ENCODE data around the gene FGF19.

FGF19 gene

DNA sequence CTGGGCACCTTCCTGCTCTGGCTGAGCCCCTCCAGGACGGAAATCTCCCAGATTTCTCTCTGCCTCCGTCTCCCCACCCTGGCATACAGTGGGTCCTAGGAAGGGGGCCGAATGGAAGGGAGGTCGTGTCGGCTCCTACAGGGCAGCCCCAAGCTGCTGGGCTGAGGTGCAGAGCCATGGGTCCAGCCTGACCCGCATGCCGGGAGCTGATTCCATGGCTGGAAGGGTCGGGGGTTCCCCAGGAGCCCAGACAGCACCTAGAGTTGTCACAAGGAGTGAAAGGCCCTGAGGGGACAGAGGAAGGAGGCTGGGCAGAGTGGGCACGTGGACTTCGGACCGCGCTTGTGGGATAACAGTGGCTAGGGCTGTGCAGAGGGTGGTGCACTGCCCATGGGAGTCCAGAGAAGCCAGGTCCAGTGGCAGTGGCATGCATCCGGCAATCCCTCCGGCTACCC is 46.3 kb downstream of the FGF19 start:
- no peak for DNase-seq (ENCODE audit: low read depth in 1 of 2, low spot score in 1 of 2)
- no peaks in the 10 kb centered on the region for H3K27me3 ChIP-seq (ENCODE audit: insufficient read depth, poor library complexity, severe bottlenecking)
- H3K27ac ChIP-seq (replicated peaks): no peak overlapping the region
- no peak overlapping the region for H3K4me3 ChIP-seq (replicated peaks; ENCODE audit: insufficient read depth, low read length)
- TF ChIP-seq SPI1 (IDR thresholded peaks at IDR 0.05; ENCODE audit: borderline replicate concordance, low read depth): no peak

DNA sequence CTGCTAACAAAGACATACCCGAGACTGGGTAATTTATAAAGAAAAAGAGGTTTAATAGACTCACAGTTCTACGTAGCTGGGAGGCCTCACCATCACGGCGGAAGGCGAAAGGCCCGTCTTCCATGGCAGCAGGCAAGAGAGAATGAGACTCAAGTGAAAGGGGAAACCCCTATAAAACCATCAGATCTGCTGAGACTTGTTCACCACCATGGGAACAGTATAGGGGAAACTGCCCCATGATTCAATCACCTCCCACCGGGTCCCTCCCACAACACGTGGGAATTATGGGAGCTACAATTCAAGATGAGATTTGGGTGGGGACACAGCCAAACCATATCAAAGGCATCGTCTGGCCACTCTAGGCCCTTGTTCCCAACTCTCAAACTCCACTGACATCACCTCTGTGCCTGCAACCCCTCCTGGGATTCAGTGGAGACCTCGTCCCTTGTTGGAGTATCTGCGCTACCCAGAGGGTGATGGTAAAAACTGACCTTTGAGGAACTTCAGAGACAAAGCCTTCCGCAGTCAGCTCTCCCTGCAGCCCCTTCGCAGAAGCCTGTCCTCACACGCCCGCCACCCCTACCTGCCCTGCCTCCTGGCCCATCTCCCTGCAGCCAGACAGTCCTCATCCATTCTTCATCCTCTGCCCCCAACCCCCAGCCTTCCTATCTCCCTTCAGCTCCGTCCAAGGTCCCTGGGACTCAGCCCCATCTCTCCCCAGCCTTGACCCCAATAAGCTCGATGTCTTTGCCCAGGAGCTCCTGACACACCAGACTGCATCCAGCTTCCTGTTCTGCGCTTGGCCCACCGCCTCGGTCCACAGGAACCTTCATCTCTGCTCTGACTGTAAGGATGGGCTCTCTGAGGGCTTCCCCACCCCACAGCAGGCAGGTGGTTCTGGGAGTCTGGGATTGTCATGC is 47.0 kb downstream of the FGF19 start:
- Histone ChIP-seq H3K27ac (replicated peaks) (no peak overlapping the region), H3K27me3 (ENCODE audit: insufficient read depth, poor library complexity, severe bottlenecking) (no peaks in the 10 kb centered on the region), H3K4me3 (replicated peaks; ENCODE audit: insufficient read depth, low read length) (no peak overlapping the region)
- TF ChIP-seq POLR2AphosphoS5 (IDR thresholded peaks at IDR 0.05; ENCODE audit: low read depth) (no peak), CTCF (IDR thresholded peaks at IDR 0.05; ENCODE audit: insufficient read depth, low read length) (no peak)
- no peak for DNase-seq (ENCODE audit: low read depth in 1 of 2, low spot score in 1 of 2)

DNA sequence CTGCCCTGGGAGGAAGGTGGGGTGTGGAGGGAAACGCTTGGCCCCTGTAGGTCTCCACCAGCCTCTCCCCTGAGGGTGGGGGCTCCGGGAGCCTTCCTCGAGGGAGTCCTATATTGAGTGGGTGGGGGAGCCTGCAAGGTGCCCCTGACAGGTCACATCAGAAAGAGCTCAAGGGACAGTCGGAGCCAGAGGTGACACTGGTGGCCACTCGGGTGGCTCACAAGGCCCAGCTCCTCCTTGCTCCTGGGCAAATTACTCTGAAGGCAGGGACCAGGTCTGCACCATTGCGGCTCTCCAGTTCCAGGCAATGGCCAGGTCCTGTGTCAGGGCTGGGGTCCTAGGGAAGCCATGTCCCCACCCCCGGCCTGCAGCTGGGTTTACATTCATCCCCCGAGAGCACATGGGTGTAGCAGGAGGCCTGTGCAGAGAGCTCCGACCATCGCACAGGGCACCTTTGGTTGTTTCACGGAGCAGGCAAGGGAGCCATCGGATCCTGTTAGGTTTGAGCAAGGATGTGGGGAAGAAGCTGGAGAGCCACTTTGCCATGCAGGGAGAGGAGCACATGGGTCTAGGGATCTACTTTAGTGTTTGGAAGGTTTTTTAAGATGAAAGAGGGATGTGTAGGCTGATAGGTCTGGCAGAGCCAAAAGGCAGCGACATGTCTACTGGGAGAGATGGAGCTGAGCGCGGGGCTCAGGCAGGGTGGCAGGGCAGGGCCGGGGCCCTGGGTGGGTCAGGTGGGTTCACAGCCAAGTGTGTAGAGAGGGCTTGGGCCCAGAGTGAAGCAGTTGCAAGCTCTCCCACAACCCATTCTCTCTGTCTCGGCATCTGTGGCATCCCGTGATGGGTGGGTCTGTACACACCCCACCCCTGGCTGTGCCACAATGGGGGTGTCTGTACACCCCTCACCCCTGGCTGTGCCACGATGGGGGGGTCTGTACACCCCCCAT is 48.1 kb downstream of the FGF19 start:
- no peak for TF ChIP-seq CTCF (IDR thresholded peaks at IDR 0.05; ENCODE audit: insufficient read depth, low read length)
- no peak for TF ChIP-seq SPI1 (IDR thresholded peaks at IDR 0.05; ENCODE audit: borderline replicate concordance, low read depth)
- no peak for TF ChIP-seq REST (IDR thresholded peaks at IDR 0.05; ENCODE audit: insufficient replicate concordance, low read depth)
- H3K27me3 ChIP-seq (ENCODE audit: insufficient read depth, poor library complexity, severe bottlenecking): no peaks in the 10 kb centered on the region
- DNase-seq (ENCODE audit: low read depth in 1 of 2, low spot score in 1 of 2): no peak
- no peak overlapping the region for H3K4me3 ChIP-seq (replicated peaks; ENCODE audit: insufficient read depth, low read length)
- no peak overlapping the region for H3K27ac ChIP-seq (replicated peaks)

GRCh38 chr11:69654660-69655478 is 49.0 kb downstream of the FGF19 start:
- H3K27me3 ChIP-seq (ENCODE audit: insufficient read depth, poor library complexity, severe bottlenecking): no peaks in the 10 kb centered on the region
- no peak overlapping the region for H3K27ac ChIP-seq (replicated peaks)
- no peak overlapping the region for H3K4me3 ChIP-seq (replicated peaks; ENCODE audit: insufficient read depth, low read length)
- DNase-seq (ENCODE audit: low read depth in 1 of 2, low spot score in 1 of 2): no peak
- TF ChIP-seq CTCF (IDR thresholded peaks at IDR 0.05; ENCODE audit: insufficient read depth, low read length): no peak
- TF ChIP-seq REST (IDR thresholded peaks at IDR 0.05; ENCODE audit: insufficient replicate concordance, low read depth): no peak
- TF ChIP-seq SPI1 (IDR thresholded peaks at IDR 0.05; ENCODE audit: borderline replicate concordance, low read depth): no peak
- no peak for TF ChIP-seq GABPA (IDR thresholded peaks at IDR 0.05; ENCODE audit: low read depth)
- no peak for TF ChIP-seq POLR2AphosphoS5 (IDR thresholded peaks at IDR 0.05; ENCODE audit: low read depth)
